HepG2 (cell line): ENCODE results near the gene NLRP13. TPM values are rescaled to one million over a fixed set of nuclear protein-coding genes. Genes with fewer than 3 reads are reported as not detected.

ENCODE experiments used
- ATAC-seq: fragments of 200-7000 bp; cut with Tn5 transposase; 3 replicates; pipeline ENCODE4 v1.9.1; 2020; ENCODE audit warnings: mild to moderate bottlenecking, moderate library complexity
- BruUV-seq: library from RNA; stranded (reverse); fragments of 400-500 nt; replicated peaks from 2 replicates; lab custom pipeline; 2021; lab: Mats Ljungman, UMichigan
- CTCF ChIA-PET: fragments of 300-600 bp; formaldehyde crosslinking; extraction: SDS; loops from one replicate; lab custom pipeline; 2021; ENCODE audit warnings: low total read pairs, inconsistent platforms, low intra/inter-chr PET ratio; lab: Yijun Ruan, JAX
- POLR2A ChIA-PET: fragments of 350-600 bp; sonication (Branson Sonifier 250); formaldehyde crosslinking; loops from one replicate; lab custom pipeline; 2020; ENCODE audit warnings: antibody characterized with exemption, inconsistent platforms; lab: Yijun Ruan, JAX
- DNase-seq: peaks from one replicate; pipeline ENCODE4 v3.0.0-alpha.2; 2015; ENCODE audit warnings: low spot score
- FAIRE-seq: peaks from 3 replicates; lab custom pipeline; 2011; peaks lifted over from hg19 to GRCh38; lab: Jason Lieb, UNC
- H2AFZ ChIP-seq: one replicate; pipeline ENCODE4 v1.6.1; 2011; ENCODE audit warnings: low read length, inconsistent platforms
- H3K27ac ChIP-seq: fragments of 300-600 bp; 3 replicates; pipeline ENCODE4 v1.8.0; 2011; ENCODE audit warnings: mixed run types, mild to moderate bottlenecking, mixed read lengths, low read length, inconsistent platforms; ENCODE audit not compliant: insufficient read depth; ENCODE audit errors: extremely low read length
- H3K27me3 ChIP-seq, 2 experiments: fragments of 200-600 bp in 1 of 2; 2 replicates in 1 of 2; 3 replicates in 1 of 2; pipeline versions ENCODE4 v1.6.0 to v1.8.0; 2011; ENCODE audit warnings: low read length in 2 of 2, mild to moderate bottlenecking in 2 of 2, moderate library complexity in 2 of 2, inconsistent platforms in 1 of 2; ENCODE audit not compliant: insufficient read depth in 2 of 2, control insufficient read depth in 1 of 2
- H3K36me3 ChIP-seq, 2 experiments: fragments of 200-600 bp in 1 of 2; replicated peaks in 1 of 2; 2 replicates in 1 of 2; 3 replicates in 1 of 2; pipeline versions ENCODE4 v1.5.1 to v1.8.0; 2011; ENCODE audit warnings: low read length in 2 of 2, inconsistent platforms in 1 of 2; ENCODE audit not compliant: insufficient read depth in 2 of 2, control insufficient read depth in 1 of 2
- H3K4me1 ChIP-seq: 2 replicates; pipeline ENCODE4 v1.5.1; 2012; ENCODE audit warnings: low read length, inconsistent platforms; ENCODE audit not compliant: insufficient read depth
- H3K4me2 ChIP-seq: 2 replicates; pipeline ENCODE4 v1.6.0; 2011; ENCODE audit warnings: low read depth, low read length, inconsistent platforms
- H3K4me3 ChIP-seq, 3 experiments: fragments of 200-600 bp in 1 of 3; sonication (generic), shearing (Covaris generic) in 1 of 3; replicated peaks in 1 of 3; 2 replicates each; pipeline ENCODE4 v1.5.1; 2011 to 2016; ENCODE audit warnings: low read length in 3 of 3, inconsistent platforms in 2 of 3, low read depth in 2 of 3, mild to moderate bottlenecking in 2 of 3, control low read depth in 1 of 3, mixed read lengths in 1 of 3; ENCODE audit not compliant: insufficient read depth in 1 of 3
- H3K79me2 ChIP-seq: one replicate; pipeline ENCODE4 v1.6.1; 2011; ENCODE audit warnings: low read length, inconsistent platforms; ENCODE audit not compliant: insufficient read depth
- H3K9ac ChIP-seq: 2 replicates; pipeline ENCODE4 v1.6.0; 2011; ENCODE audit warnings: mild to moderate bottlenecking, low read depth, low read length, inconsistent platforms; ENCODE audit not compliant: insufficient read depth
- H3K9me3 ChIP-seq: 2 replicates; pipeline ENCODE4 v1.5.1; 2012; ENCODE audit warnings: mild to moderate bottlenecking, low read length
- H4K20me1 ChIP-seq: 2 replicates; pipeline ENCODE4 v1.6.0; 2011; ENCODE audit warnings: inconsistent platforms, mild to moderate bottlenecking, low read length, moderate library complexity; ENCODE audit not compliant: insufficient read depth
- ADNP ChIP-seq: sonication (generic); formaldehyde crosslinking; IDR thresholded peaks from 2 replicates; pipeline ENCODE4 v1.4.0; 2020; ENCODE audit warnings: missing genetic modification reagents
- ARNTL ChIP-seq: sonication (generic); formaldehyde crosslinking; IDR thresholded peaks from 2 replicates; pipeline ENCODE4 v1.4.0; 2020; ENCODE audit warnings: mild to moderate bottlenecking, missing genetic modification reagents
- HDAC1 ChIP-seq: sonication (generic); formaldehyde crosslinking; IDR thresholded peaks from 2 replicates; pipeline ENCODE4 v1.5.1; 2020; ENCODE audit warnings: mild to moderate bottlenecking, missing genetic modification reagents
- HNRNPUL1 ChIP-seq: fragments of 200-400 bp; formaldehyde crosslinking; IDR thresholded peaks from 2 replicates; pipeline ENCODE4 v1.6.1; 2017; ENCODE audit warnings: low read depth, mild to moderate bottlenecking, low read length, moderate library complexity
- KAT7 ChIP-seq: IDR thresholded peaks from 2 replicates; pipeline ENCODE4 v1.6.1; 2018; ENCODE audit warnings: borderline replicate concordance, missing compliant biosample characterization
- NFRKB ChIP-seq: fragments of 450-650 bp; IDR thresholded peaks from 2 replicates; pipeline ENCODE4 v1.6.1; 2017
- PHF5A ChIP-seq: IDR thresholded peaks from one replicate; pipeline ENCODE4 v1.6.1; 2018; ENCODE audit warnings: low read depth, missing genetic modification reagents; ENCODE audit not compliant: unreplicated experiment
- ZBTB3 ChIP-seq: sonication (generic); formaldehyde crosslinking; IDR thresholded peaks from 2 replicates; pipeline ENCODE4 v1.4.0; 2020; ENCODE audit warnings: low read depth, mild to moderate bottlenecking, moderate library complexity, missing genetic modification reagents, borderline replicate concordance
- ZNF20 ChIP-seq: sonication (generic); formaldehyde crosslinking; IDR thresholded peaks from 2 replicates; pipeline ENCODE4 v1.4.0; 2020; ENCODE audit warnings: mild to moderate bottlenecking, moderate library complexity, missing genetic modification reagents
- ZNF350 ChIP-seq: sonication (generic); formaldehyde crosslinking; IDR thresholded peaks from 2 replicates; pipeline ENCODE4 v1.4.0; 2020; ENCODE audit warnings: mild to moderate bottlenecking, low read depth, missing genetic modification reagents, borderline replicate concordance
- ZNF530 ChIP-seq: sonication (generic); formaldehyde crosslinking; IDR thresholded peaks from 2 replicates; pipeline ENCODE4 v1.5.0; 2020; ENCODE audit warnings: low read depth, mild to moderate bottlenecking, missing genetic modification reagents
- whole genome bisulfite sequencing: methylation state at CpG from one replicate; pipeline ENCODE4 v1.1.6; 2017; ENCODE audit warnings: low lambda C conversion rate; 5-methylcytosine and 5-hydroxymethylcytosine counted together
- in situ Hi-C: cut with HindIII; loops from 2 replicates; pipeline ENCODE4 v1.10.0; 2017; ENCODE audit warnings: low pct_unique_long_range_greater_than_20kb; ENCODE audit not compliant: extremely low pct_ligation_motif_present
- intact Hi-C: fragments of 100-400 bp; cut with micrococcal nuclease; formaldehyde crosslinking; loops from one replicate; pipeline ENCODE4 v1.10.0; 2022; ENCODE audit not compliant: unreplicated experiment
- polyA plus RNA-seq, 8 experiments: library from polyadenylated mRNA; depleted of rRNA in 3 of 8; stranded (reverse) in 7 of 8; unstranded in 1 of 8; fragments of >200 nt; fragmentation: Illumina TruSeq in 4 of 8; extraction: Trizol in 4 of 8; gene quantifications; 2 replicates each; pipeline versions ENCODE4 v1.2.1 to v1.2.3, GENCODE V29; 2011 to 2016; ENCODE audit warnings: low read depth in 4 of 8, missing spikeins in 1 of 8, mixed read lengths in 1 of 8; ENCODE audit not compliant: insufficient read depth in 1 of 8
- total RNA-seq, 5 experiments: library from RNA; depleted of rRNA; stranded (reverse); fragments of >200 nt; fragmentation: Illumina TruSeq; extraction: Trizol; gene quantifications; 2 replicates each; pipeline ENCODE4 v1.2.3, GENCODE V29; 2016; ENCODE audit warnings: low read depth in 1 of 5
- TF ChIP-seq, protein P1 (sequence below): sonication (generic); formaldehyde crosslinking; IDR thresholded peaks from 2 replicates; pipeline ENCODE4 v1.5.0; 2020; ENCODE audit warnings: missing genetic modification reagents, mild to moderate bottlenecking, borderline replicate concordance
- TF ChIP-seq, protein P2 (sequence below), 2 experiments: sonication (generic) in 1 of 2; formaldehyde crosslinking in 1 of 2; IDR thresholded peaks; 2 replicates each; pipeline versions ENCODE4 v1.4.0 to v1.6.1; 2018 to 2020; ENCODE audit warnings: missing genetic modification reagents in 2 of 2, borderline replicate concordance in 1 of 2, low read depth in 1 of 2, mild to moderate bottlenecking in 1 of 2, missing biosample characterization in 1 of 2
- TF ChIP-seq, protein P3 (sequence below): sonication (generic); formaldehyde crosslinking; IDR thresholded peaks from 2 replicates; pipeline ENCODE4 v1.8.1; 2023; ENCODE audit warnings: missing genetic modification reagents, inconsistent platforms, borderline replicate concordance
- TF ChIP-seq, protein P4 (sequence below): sonication (generic); formaldehyde crosslinking; IDR thresholded peaks from 2 replicates; pipeline ENCODE4 v1.5.0; 2020; ENCODE audit warnings: mild to moderate bottlenecking, low read depth, missing genetic modification reagents, borderline replicate concordance

Gene NLRP13
- total and polyA plus RNA-seq, 2 of the 13 experiments (the other 11 are each of a cell fraction or from before 2014, with no cell fraction given), result not detected

DNA sequence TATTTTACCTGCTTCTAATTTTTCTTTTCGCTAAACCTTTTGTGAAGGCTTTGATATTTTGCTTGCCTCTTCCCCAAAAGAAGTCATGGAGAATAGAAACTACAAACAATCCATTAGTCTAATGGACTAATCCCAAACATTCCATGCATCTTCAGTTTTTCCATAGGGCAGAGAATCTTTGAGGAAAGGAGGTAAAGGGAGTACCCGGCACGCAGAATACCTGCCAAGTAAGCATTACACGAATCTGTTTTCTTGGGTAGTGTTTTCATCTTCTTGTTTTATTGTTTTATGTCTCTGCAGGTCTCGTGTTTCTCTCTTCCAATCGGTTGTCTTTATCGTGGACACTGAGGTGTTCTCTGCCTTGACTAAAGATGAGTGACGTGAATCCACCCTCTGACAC lies 15.4 kb upstream of the NLRP13 start, which contains the start of gene NLRP8:
NLRP8 (plus strand) TSS at position 301 of the 400 bp plus-strand sequence.
- no peak within 1 kb of the TSS for H3K27ac ChIP-seq
- H3K9ac ChIP-seq, result no peak within 1 kb of the TSS
- no TSS peak for BruUV-seq
- H3K4me1 ChIP-seq, result no peaks in the 10 kb centered on the region
- in situ Hi-C loops (no loop called here), intact Hi-C loops (loop anchor here (10.0 kb wide), 1 partner anchor 637 kb away; no protein-coding TSS in a partner anchor)
- H3K36me3 ChIP-seq, result no peaks in the 10 kb centered on the region
- POLR2A ChIA-PET, result no interaction called here
- ATAC-seq (no peak), FAIRE-seq (no peak), DNase-seq (no peak)
- CTCF ChIA-PET, result no interaction called here
- no peak within 1 kb of the TSS for H3K4me3 ChIP-seq
- H3K4me2 ChIP-seq, result no peak within 1 kb of the TSS
- 31% methylated on average over 8 of the region's 8 CpGs for WGBS
- H2AFZ ChIP-seq, result no peak within 1 kb of the TSS
- H4K20me1 ChIP-seq, result no peaks in the 10 kb centered on the region
- peaks cover 0 to 5% of the 10 kb centered on the region in 2 experiments; a peak in 2 of 5 replicates for H3K27me3 ChIP-seq
- H3K9me3 ChIP-seq, result no peaks in the 10 kb centered on the region
- no peaks in the 10 kb centered on the region for H3K79me2 ChIP-seq
- TF ChIP-seq PHF5A (CRISPR knock-in tag) (no peak), HDAC1 (no peak), NFRKB (no peak), KAT7 (CRISPR knock-in tag) (no peak), ARNTL (CRISPR knock-in tag) (no peak), ADNP (no peak), ZNF20 (CRISPR knock-in tag) (no peak), ZBTB3 (no peak), ZNF350 (CRISPR knock-in tag) (no peak), ZNF530 (CRISPR knock-in tag) (no peak), HNRNPUL1 (no peak)
- TF ChIP-seq, protein P1, sequence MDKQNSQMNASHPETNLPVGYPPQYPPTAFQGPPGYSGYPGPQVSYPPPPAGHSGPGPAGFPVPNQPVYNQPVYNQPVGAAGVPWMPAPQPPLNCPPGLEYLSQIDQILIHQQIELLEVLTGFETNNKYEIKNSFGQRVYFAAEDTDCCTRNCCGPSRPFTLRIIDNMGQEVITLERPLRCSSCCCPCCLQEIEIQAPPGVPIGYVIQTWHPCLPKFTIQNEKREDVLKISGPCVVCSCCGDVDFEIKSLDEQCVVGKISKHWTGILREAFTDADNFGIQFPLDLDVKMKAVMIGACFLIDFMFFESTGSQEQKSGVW, result no peak
- TF ChIP-seq, protein P2, sequence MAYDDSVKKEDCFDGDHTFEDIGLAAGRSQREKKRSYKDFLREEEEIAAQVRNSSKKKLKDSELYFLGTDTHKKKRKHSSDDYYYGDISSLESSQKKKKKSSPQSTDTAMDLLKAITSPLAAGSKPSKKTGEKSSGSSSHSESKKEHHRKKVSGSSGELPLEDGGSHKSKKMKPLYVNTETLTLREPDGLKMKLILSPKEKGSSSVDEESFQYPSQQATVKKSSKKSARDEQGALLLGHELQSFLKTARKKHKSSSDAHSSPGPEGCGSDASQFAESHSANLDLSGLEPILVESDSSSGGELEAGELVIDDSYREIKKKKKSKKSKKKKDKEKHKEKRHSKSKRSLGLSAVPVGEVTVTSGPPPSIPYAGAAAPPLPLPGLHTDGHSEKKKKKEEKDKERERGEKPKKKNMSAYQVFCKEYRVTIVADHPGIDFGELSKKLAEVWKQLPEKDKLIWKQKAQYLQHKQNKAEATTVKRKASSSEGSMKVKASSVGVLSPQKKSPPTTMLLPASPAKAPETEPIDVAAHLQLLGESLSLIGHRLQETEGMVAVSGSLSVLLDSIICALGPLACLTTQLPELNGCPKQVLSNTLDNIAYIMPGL (CRISPR knock-in tag; IDR thresholded peaks at IDR 0.05; ENCODE audit: borderline replicate concordance in 1 of 2, low read depth in 1 of 2), result no peak
- TF ChIP-seq, protein P3, sequence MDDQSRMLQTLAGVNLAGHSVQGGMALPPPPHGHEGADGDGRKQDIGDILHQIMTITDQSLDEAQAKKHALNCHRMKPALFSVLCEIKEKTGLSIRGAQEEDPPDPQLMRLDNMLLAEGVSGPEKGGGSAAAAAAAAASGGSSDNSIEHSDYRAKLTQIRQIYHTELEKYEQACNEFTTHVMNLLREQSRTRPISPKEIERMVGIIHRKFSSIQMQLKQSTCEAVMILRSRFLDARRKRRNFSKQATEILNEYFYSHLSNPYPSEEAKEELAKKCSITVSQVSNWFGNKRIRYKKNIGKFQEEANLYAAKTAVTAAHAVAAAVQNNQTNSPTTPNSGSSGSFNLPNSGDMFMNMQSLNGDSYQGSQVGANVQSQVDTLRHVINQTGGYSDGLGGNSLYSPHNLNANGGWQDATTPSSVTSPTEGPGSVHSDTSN (CRISPR knock-in tag), result no peak
- TF ChIP-seq, protein P4, sequence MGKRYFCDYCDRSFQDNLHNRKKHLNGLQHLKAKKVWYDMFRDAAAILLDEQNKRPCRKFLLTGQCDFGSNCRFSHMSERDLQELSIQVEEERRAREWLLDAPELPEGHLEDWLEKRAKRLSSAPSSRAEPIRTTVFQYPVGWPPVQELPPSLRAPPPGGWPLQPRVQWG, result no peak
